Renal cortex interstitium (tissue), 11 donors: ENCODE data around the gene FAM193B. TPM values are rescaled to one million over a fixed set of nuclear protein-coding genes. Genes with fewer than 3 reads are reported as not detected.

ENCODE experiments used
- DNase-seq, 11 donors: peaks; one replicate each; pipeline ENCODE4 v3.0.0-alpha.2; 2013; ENCODE audit warnings: low read depth in 9 of 11, low spot score in 4 of 11; ENCODE audit errors: extremely low read depth in 1 of 11
- polyA plus RNA-seq, 3 donors: library from polyadenylated mRNA; unstranded; fragments of 120-200 nt; gene quantifications; one replicate each; pipeline ENCODE4 v1.2.1, GENCODE V29; 2013; ENCODE audit not compliant: insufficient read length in 3 of 3

Gene FAM193B
- polyA plus RNA-seq, 3 donors: 69.6 to 126 (median 85.4) TPM

GRCh38 chr5:177482359-177482795, 72.0 kb downstream of the FAM193B start:
- DNase-seq: no peak

- DNase-seq: peak in 2 of 11 donors; percentile 48 to 55
Measured at GRCh38 chr5:177479774-177480173, 74.6 kb downstream of the FAM193B start.

GRCh38 chr5:177478711-177479646, 75.4 kb downstream of the FAM193B start:
- DNase-seq: no peak

GRCh38 chr5:177477701-177478477, 76.5 kb downstream of the FAM193B start:
- no peak for DNase-seq

- DNase-seq: no peak
Measured at GRCh38 chr5:177476531-177477233, 77.7 kb downstream of the FAM193B start.

- DNase-seq: no peak
Measured at GRCh38 chr5:177475563-177476427, 78.6 kb downstream of the FAM193B start.

GRCh38 chr5:177474846-177475562, 79.4 kb downstream of the FAM193B start:
- DNase-seq: no peak

- no peak for DNase-seq
Measured at GRCh38 chr5:177474002-177474476, 80.3 kb downstream of the FAM193B start.

- DNase-seq: peak in 3 of 11 donors; percentile 62 to 70 (median 65)
Measured at GRCh38 chr5:177473443-177474001, 80.8 kb downstream of the FAM193B start, which contains the start of gene DBN1. DBN1 (minus strand) TSS chr5:177473634; CDS start chr5:177473521, 113 bp downstream.

- peak in 1 of 11 donors; percentile 52 for DNase-seq
Measured at GRCh38 chr5:177472460-177473442, 81.6 kb downstream of the FAM193B start.

GRCh38 chr5:177471610-177472356, 82.6 kb downstream of the FAM193B start:
- DNase-seq: no peak

GRCh38 chr5:177470759-177471536, 83.4 kb downstream of the FAM193B start:
- no peak for DNase-seq
